ENCODE data around the gene MRPL11.
"Not testable (repeated sequence)": the region's sequence is repeated elsewhere in the genome, so short reads cannot be mapped to it uniquely, and the experiment has no call there.

The MRPL11 gene

DNA sequence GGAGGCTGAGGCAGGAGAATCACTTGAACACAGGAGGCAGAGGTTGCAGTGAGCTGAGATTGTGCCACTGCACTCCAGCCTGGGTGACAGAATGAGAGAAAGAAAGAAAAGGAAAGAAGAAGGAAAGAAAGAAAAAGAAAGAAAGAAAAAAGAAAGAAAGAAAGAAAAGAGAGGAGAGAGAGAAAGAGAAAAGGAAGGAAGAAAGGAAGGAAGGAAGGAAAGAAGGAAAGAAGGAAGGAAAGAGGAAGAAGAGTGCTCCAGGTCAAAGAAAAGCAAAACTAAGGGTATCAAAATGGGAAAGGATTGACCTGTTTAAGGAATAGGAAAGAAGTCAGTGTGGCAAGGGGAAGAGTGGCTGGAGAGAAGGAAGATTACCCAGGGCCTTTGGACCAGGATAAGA is 7.4 kb downstream of the MRPL11 start:
- DNase-seq, result not testable (repeated sequence)

DNA sequence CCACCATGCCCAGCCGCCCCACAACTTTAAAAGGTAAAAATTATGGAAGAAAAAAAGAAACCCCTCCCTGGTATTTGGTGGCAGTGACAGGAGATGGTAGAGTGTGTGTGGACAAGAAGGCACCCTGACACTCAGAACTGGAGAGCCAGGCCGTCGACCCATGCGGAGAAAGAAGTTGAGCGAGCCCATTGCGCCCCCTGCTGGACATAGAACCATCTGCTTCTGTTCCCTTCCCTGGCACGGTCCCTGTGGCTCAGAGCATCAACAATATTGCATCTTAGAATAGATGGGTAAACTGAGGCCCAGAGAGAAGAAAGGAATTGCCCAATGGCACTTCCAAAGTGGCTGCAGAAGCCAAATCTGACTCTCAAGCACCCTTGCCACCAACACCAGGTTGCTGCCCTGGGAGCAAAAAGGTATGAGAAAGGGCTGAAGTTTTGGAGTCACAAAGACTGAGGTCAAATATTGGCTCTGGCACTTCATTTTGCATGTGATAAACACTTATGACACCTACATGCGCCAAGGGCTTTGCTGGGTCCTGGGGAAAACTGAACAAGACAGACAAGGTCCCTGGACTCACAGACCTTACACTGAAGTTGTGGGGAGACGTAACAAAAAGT is 8.6 kb downstream of the MRPL11 start:
- DNase-seq, result peak; percentile 72

DNA sequence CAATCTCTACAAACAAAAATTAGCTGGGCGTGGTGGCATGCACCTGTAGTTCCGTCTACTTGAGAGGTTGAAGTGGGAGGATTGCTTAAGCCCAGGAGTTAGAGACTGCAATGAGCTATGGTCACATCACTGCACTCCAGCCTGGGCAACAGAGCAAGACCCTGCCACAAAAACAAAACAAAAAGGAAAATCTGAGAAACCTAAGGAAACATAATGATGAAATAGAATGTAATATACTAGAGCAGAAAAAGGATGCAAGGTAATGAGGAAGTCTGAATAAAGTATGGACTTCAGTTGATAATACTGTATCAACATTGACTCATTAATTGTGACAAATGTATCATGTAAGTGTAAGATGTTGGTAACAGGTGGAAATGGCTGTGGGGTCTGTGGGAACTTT is 9.7 kb downstream of the MRPL11 start:
- no peak for DNase-seq

DNA sequence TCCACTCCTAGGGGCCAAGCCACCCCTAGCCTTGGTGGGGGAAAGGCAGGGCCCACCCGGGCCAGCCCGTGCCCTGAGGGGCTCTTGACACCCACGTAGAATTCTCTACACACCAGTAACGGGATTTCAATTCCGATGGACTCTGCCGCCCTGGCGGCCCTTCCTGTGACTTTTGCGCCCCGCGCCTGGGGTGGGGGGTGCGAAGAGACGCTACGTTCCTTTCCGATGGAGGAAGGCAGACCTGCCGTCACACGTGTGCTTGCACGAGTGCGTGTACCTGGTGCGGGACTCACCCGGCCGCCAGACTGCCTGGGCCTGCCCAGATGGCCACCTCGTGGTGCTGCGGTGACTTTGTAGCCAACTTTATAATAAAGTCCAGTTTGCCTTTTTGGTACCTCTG is 12.3 kb downstream of the MRPL11 start:
- no peak for DNase-seq

DNA sequence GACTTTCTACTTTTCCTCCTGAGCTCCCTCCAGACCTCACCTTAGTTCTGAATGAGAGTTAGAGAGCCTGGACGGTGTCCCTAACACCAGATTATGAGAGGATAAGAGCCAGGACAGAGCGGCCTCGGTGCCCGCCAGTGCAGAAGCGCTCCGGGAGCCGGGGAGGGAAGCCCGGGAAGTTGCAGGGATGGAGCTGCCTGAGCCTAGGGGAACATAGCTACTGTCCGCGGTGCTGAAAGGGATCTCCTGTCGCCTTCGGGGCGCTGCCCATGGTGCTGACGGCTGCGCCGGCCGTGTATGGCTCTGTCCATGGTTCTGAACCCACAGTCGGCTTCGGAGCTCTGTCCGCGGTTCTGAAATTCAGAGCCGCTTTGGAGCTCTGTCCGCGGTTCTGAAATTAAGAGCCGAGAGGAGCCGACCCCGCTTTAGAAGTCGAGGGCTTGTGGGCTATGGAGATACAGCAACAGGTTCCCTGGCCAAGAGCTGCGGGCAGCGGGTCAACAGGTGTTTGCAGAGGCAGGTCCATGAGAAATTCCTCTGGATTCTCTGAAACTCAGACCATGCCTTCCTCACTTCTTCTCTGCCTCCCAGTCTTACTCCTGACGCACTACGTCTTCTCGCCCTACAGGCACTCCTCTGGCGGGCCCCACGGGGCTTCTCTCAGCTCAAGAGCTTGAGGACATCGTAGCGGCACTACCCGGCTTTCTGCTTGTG is 17.0 kb downstream of the MRPL11 start:
- DNase-seq, result peak; percentile 91

DNA sequence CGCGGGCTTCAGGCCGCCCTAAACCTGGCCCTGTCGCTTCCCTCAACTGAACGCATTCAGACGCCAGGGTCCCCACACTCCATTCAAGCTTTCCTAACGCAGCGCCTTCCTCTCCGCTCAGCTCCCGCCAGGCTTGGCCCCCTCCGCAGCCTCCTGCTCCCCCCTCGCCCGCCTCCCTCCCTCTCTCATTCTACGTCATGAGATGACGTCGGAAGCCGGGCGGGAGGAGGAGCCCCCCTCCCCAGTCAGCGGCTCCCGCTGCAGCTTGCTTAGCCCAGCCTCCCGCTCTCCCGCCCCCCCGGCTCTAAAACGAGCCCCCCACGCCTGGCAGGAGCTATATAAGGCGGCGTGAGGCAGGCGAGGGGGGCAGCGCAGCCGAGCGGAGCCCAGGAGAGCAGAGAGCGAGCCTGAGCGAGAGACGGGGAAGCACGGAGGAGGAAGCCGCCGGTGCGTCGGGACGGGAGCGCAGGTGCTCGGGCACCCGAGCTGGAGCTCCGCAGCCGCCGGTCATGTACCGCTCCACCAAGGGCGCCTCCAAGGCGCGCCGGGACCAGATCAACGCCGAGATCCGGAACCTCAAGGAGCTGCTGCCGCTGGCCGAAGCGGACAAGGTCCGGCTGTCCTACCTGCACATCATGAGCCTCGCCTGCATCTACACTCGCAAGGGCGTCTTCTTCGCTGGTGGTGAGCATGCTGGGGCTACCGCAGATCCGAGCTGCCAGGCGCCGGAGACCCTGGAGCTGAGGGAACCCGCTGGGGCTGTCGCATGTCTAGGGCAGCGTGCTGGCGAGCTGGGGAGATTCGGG is 17.8 kb downstream of the MRPL11 start, which contains the start of gene NPAS4:
Gene NPAS4 (plus strand): TSS at position 365 of the 806 bp plus-strand sequence. CDS start 145 bp downstream, at position 510.
- no peak for DNase-seq

DNA sequence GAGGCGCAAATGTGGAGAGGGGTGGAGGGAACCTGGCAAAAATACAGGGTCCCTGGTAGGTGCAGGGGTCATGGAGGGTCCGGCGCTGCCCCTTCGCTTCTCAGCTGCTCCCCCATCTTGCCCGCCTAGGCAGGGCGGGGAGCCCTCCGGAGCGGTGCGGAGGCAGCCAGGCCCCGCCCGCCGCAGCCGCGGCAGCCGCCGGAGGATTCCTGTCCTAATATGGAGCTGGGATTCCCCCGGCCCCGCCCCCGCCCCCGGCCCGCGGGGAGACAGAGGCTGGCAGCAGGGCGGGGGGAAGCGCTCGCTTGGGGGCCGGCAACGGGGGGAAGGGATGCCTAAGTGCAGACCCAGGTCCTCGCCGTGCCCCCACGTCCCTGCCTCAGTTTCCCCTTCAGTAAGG is 18.8 kb downstream of the MRPL11 start:
- DNase-seq, result no peak

DNA sequence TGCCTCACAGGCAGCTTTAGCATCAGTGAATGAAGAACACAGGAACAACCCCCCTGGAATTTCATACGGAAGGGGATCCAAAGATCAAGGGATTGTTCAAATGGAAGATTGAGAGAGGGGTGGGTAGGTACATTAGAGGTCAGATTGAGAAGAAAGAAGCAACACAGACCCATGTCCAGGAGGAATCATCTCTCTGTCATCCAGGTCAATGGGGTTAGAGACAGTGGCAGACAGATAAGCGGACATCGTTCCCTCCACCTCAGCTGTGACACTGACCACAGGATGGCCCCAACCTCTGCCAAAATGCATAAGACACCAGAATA is 19.7 kb downstream of the MRPL11 start:
- DNase-seq, result no peak

DNA sequence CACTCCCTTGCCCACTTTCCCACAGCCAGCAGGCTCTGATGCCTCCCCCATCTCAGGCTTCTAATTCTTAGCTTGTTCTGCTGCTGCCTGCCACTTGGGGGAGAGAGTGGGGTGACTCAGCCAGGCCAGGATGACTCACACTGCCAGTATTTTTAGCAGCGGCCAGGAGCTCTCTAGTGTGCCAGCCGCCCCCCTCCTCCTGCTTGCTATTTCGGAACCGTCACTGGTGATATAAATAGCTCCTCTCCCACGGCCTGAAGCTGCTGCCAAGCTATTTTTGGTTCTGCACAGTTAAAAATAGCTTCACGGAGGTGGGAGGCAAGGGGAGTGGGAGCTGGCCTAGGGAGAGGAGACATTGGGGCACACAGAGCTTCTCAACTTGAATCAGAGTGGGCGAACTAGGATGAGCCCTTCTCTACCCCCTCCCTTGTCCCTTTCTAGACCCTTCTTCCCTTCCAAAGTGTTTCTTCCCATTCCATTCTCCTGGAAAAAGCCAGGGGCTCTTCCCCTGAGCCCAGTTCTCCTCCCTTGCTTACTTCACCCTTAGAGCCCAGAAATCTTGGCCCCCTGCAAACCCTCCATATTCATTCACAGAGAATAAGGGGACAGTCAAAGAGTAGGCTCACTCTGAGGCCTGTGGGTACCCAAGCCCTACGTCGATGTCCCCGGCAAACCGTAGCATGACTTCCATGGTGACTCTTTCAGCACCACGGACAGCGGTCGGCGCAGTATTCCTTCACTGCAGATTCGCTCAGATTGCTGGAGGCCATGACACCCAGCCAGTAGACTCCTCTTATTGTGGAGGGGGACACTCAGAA is 20.3 kb downstream of the MRPL11 start:
- DNase-seq, result peak; percentile 98

DNA sequence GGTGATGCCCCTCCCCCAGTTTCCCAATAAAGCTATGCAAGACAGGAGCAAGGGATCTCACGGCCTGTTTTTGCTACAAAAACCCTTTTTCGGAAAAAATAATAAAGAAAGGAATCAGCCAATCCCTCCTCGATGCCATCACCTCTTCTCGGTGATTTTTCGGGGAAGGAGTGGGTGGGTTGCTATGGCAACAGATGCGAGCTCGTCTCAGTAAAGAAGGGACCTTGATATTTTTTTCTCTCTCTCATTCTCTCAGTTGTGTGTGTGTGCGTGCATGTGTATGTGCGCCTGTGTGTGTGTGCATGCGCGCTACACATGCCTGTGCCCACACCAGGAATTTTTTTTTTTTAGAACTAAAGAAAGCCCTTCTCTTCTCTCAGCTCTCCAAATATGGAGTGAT is 21.6 kb downstream of the MRPL11 start:
- DNase-seq, result no peak

DNA sequence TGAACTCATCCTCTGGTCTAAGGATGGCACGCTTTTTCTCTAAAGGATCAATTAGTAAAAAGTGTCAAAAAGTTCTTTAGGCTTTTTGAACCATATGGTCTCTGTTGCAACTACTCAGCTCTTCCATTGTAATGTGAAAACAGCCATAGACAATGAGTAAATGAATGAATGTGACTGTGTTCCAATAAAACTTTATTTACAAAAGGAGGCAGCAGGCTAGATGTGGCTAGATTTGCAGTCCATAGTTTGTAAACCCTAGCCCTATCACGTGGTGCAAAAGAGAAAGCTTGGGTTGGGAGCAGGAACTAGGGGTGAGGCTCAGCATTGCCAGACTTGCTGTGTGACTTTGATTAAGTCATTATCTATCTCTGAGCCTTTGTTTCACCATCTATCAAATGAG is 23.2 kb downstream of the MRPL11 start:
- DNase-seq, result no peak

DNA sequence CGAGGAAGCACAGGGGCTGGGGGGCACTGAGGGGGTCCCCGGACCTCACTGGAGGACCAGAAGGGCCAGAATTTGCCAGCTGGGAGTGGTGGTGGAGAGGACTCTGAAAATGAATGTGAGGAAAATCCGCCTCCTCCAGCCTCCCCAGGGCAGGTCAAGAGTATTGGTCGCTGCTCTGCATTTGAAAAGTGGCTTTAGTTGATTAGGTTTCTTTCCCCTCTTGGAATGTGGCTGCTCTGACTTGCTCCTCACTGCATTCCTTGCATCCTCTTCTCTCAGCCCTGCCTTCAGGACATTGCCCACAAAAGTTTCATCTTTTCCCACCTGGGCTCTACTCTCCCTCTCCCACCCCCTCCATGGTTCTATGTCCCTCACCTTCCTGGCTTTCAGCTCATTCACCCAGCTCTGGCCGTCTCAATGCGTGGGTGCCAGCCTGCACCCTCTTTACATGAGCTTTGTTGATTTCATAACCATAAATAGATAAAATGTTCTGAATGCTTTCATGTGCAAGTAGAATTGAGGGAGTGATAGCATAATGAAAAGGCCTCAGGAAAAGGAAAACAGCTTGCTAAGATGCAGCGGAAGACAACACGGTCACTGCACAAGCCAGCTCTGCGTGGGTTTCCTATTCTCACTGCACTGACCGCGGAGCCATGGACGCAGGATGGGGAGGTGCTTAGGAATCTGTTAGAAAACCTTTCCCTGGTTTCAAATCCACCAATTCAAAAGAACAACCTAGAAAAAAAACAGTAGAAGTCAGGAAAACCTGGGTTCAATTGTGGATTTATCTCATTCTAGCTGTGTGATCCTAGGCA is 24.3 kb downstream of the MRPL11 start:
- DNase-seq, result no peak

DNA sequence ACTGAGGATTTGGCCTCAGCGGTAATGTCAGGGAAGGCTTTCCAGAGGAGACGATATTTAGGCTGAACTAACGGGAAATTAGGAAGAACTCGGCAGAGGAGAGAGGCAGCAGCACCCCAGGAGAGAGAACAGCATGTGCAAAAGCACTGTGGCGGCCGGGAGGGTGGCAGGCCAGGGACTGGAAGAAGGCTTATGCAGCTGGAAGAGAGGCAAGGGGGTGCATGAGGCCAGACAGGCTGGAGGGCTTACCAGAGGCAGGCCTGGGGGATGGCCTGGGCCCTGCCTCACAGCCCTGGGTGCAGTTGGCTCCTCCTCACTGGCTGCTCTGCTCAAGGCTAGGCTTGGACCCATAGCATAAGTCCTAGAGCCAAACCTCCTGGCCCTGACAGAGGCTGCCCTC is 25.5 kb downstream of the MRPL11 start:
- no peak for DNase-seq

DNA sequence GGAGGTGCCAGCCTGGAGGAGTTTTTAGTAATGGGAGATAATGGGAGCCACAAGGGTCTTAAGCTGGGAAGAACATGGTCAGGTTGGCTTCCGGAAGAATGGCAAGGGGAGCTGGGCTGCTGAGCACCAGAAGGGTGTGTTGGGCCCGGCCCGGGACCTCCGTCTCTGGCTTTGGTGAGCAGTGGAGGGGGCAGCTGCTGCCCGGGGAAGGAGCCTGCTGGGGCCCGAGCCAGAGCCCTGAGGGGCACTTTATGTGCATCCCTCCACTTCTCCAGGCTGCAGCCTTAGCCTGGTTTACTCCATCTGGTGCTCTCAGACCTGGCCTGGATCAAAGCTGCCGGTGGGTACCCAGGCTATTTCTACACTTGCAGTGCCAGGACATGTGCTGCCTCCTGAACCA is 26.5 kb downstream of the MRPL11 start:
- DNase-seq, result no peak

DNA sequence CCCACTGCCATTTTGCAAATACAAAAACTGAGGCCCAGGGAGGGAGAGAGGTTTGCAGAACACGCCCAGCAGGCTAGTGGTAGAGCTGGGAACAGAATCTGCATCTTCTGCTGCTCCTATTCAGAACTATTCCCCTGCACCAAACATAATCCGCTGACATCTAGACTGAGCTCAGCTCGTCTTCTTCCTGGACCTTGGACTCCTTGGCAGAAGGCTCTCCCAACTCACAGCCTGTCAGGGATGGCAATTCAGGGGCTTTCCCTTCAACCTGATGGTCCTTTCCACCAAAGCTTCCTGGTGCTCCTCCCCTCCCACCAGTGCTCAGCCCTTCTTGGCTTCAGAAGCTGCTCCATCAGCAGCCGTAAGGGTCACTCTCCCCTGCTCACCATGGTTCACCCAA is 27.3 kb downstream of the MRPL11 start:
- no peak for DNase-seq

DNA sequence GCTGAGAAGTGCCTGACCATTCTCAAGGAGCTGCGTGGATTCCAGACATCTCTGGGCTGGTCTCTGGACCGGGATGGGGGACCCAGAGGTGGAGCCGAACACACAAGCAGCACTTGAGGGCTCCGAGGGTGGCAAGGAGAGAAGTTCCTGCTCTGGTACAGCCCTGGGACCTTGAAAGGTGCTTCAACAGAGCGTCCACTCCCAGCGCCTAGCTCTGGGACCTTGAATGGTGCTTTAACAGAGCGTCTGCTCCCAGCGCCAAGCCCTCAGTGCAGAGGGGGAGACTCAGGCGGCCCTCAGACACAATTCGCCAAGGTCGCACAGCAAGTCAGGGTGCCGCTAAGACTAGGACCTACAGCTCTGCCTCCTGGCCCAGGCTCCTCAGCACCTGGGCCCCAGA is 28.5 kb downstream of the MRPL11 start:
- no peak for DNase-seq

DNA sequence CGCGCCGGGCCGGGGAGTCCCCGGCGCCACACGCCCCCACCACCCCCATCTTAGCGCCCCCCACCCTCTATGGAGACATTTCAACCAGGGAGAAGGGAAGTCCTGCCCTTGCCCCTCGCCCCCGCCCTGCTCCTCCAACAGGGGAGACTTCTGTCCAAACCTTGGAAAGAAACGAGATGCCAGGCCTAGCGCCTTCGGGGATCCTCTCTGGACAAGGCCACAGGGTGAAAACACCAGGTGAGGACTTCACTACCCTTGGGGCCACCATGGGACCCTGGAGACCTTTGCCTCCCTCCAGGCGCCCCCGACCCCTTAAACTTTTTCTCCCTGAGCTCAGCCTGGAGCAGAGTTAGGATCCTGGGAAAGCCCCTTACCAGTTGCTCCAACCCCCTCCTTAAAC is 29.4 kb downstream of the MRPL11 start:
- DNase-seq, result no peak

DNA sequence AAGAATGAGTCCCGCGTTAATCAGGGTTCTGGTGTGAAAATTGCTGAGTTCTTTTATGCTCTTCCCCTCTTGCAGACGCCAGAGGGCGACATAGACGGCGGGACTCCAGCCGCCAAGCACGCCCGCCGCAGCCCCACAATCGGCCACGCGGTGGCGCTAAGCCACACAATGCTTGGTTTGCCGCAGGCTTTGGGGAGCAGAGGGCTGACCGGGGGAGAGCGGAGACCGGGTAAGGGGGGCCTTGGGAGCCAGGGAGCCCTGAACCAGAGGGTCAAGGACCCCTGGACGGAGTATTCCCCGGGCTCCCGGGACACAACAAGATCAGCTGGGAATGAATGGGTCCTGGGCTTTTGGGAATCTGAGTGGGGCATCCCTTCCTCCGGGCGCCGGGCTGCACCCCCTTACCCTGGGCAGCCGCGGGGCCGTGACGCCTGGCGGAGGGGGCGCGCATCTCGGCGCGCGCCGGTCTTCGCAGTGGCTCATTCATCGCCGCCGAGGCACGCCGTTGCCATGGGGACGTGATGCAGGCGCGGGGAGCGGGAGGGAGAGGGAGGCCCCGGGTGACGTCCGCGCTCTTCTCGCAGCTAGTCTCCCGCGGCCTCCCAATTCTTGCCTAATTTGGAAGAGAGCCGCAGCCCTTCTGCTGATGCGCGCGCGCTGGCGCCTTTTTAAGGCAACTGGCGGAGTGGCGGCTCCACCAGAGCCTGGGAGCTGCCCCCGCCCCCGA is 30.0 kb downstream of the MRPL11 start:
- DNase-seq, result peak; percentile 98

DNA sequence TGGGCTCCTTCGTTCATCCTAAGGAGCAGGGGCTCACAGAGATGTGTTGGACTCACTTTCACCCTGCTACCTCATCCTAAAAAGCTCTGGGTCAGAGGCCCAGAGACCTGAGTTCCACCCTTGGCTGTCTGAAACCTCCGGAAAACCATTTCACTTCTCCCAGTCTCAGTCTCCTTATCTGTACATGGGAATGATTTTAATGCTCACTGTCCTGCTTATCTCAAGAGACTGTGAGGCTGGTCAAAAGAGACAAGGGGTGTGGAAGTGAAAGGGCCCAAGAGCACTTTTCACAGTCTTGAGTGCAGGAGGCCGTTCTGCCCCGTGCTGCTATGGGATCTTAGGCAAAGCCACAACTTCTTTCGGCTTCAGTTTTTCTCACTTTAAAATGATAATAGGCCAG is 31.0 kb downstream of the MRPL11 start:
- no peak for DNase-seq

DNA sequence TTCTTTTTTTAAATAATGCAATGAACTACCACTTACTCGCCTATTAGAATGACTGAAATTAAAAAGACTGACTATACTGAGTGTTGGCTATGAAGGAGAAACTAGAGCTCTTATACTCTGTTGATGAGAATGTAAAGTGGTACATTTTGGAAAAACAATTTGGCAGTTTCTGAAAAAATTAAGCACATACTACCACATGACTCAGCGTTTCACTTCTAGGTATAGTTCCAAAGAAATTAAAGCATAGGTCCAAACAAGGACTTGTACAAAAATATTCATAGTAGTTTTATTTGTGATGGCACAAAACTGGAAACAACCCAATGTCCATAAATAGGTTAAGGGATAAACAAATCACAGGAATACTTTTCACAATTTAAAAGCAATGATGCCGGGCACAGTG is 44.7 kb downstream of the MRPL11 start:
- no peak for DNase-seq

DNA sequence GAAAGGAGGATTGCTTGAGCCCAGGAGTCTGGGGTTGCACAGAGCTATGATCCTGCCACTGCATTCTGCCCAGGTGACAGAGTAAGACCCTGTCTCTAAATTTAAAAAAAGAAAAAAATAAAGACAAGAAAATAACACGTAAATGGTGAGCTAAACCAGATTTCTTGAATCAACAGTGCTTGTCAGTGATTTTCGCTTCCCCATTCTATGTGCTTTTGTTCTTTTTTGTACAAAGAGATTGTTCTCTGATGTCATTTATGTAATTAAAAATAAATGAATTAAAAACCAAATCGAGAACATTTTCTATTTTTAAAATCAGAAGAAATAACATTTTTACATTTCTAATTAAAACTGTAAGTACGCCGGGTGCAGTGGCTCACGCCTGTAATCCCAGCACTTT is 47.3 kb downstream of the MRPL11 start:
- DNase-seq, result no peak

All from fibroblast of skin of scalp (primary cell).